HepG2 (cell line): ENCODE results near the gene BCL6. TPM values are rescaled to one million over a fixed set of nuclear protein-coding genes. Genes with fewer than 3 reads are reported as not detected.

Experiments
- ATAC-seq: fragments of 200-7000 bp; cut with Tn5 transposase; 3 replicates; pipeline ENCODE4 v1.9.1; 2020; ENCODE audit warnings: mild to moderate bottlenecking, moderate library complexity
- BruUV-seq: library from RNA; stranded (reverse); fragments of 400-500 nt; replicated peaks from 2 replicates; lab custom pipeline; 2021; lab: Mats Ljungman, UMichigan
- CTCF ChIA-PET: fragments of 300-600 bp; formaldehyde crosslinking; extraction: SDS; loops from one replicate; lab custom pipeline; 2021; ENCODE audit warnings: low total read pairs, inconsistent platforms, low intra/inter-chr PET ratio; lab: Yijun Ruan, JAX
- POLR2A ChIA-PET: fragments of 350-600 bp; sonication (Branson Sonifier 250); formaldehyde crosslinking; loops from one replicate; lab custom pipeline; 2020; ENCODE audit warnings: antibody characterized with exemption, inconsistent platforms; lab: Yijun Ruan, JAX
- DNase-seq: peaks from one replicate; pipeline ENCODE4 v3.0.0-alpha.2; 2015; ENCODE audit warnings: low spot score
- FAIRE-seq: peaks from 3 replicates; lab custom pipeline; 2011; peaks lifted over from hg19 to GRCh38; lab: Jason Lieb, UNC
- H2AFZ ChIP-seq: one replicate; pipeline ENCODE4 v1.6.1; 2011; ENCODE audit warnings: low read length, inconsistent platforms
- H3K27ac ChIP-seq: fragments of 300-600 bp; 3 replicates; pipeline ENCODE4 v1.8.0; 2011; ENCODE audit warnings: mixed run types, mild to moderate bottlenecking, mixed read lengths, low read length, inconsistent platforms; ENCODE audit not compliant: insufficient read depth; ENCODE audit errors: extremely low read length
- H3K27me3 ChIP-seq, 2 experiments: fragments of 200-600 bp in 1 of 2; 2 replicates in 1 of 2; 3 replicates in 1 of 2; pipeline versions ENCODE4 v1.6.0 to v1.8.0; 2011; ENCODE audit warnings: low read length in 2 of 2, mild to moderate bottlenecking in 2 of 2, moderate library complexity in 2 of 2, inconsistent platforms in 1 of 2; ENCODE audit not compliant: insufficient read depth in 2 of 2, control insufficient read depth in 1 of 2
- H3K36me3 ChIP-seq, 2 experiments: fragments of 200-600 bp in 1 of 2; replicated peaks in 1 of 2; 2 replicates in 1 of 2; 3 replicates in 1 of 2; pipeline versions ENCODE4 v1.5.1 to v1.8.0; 2011; ENCODE audit warnings: low read length in 2 of 2, inconsistent platforms in 1 of 2; ENCODE audit not compliant: insufficient read depth in 2 of 2, control insufficient read depth in 1 of 2
- H3K4me1 ChIP-seq: 2 replicates; pipeline ENCODE4 v1.5.1; 2012; ENCODE audit warnings: low read length, inconsistent platforms; ENCODE audit not compliant: insufficient read depth
- H3K4me2 ChIP-seq: 2 replicates; pipeline ENCODE4 v1.6.0; 2011; ENCODE audit warnings: low read depth, low read length, inconsistent platforms
- H3K4me3 ChIP-seq, 3 experiments: fragments of 200-600 bp in 1 of 3; sonication (generic), shearing (Covaris generic) in 1 of 3; replicated peaks in 1 of 3; 2 replicates each; pipeline ENCODE4 v1.5.1; 2011 to 2016; ENCODE audit warnings: low read length in 3 of 3, inconsistent platforms in 2 of 3, low read depth in 2 of 3, mild to moderate bottlenecking in 2 of 3, control low read depth in 1 of 3, mixed read lengths in 1 of 3; ENCODE audit not compliant: insufficient read depth in 1 of 3
- H3K79me2 ChIP-seq: one replicate; pipeline ENCODE4 v1.6.1; 2011; ENCODE audit warnings: low read length, inconsistent platforms; ENCODE audit not compliant: insufficient read depth
- H3K9ac ChIP-seq: 2 replicates; pipeline ENCODE4 v1.6.0; 2011; ENCODE audit warnings: mild to moderate bottlenecking, low read depth, low read length, inconsistent platforms; ENCODE audit not compliant: insufficient read depth
- H3K9me3 ChIP-seq: 2 replicates; pipeline ENCODE4 v1.5.1; 2012; ENCODE audit warnings: mild to moderate bottlenecking, low read length
- H4K20me1 ChIP-seq: 2 replicates; pipeline ENCODE4 v1.6.0; 2011; ENCODE audit warnings: inconsistent platforms, mild to moderate bottlenecking, low read length, moderate library complexity; ENCODE audit not compliant: insufficient read depth
- ATAD3A ChIP-seq: sonication (generic); formaldehyde crosslinking; IDR thresholded peaks from 2 replicates; pipeline ENCODE4 v1.4.0; 2020; ENCODE audit warnings: missing genetic modification reagents
- CREB1 ChIP-seq, 2 experiments: fragments of 450-650 bp in 1 of 2; IDR thresholded peaks; 2 replicates each; pipeline ENCODE4 v1.6.1; 2016 to 2017; ENCODE audit warnings: control low read depth in 1 of 2, mild to moderate bottlenecking in 1 of 2, missing compliant biosample characterization in 1 of 2, missing genetic modification characterization in 1 of 2
- DZIP1 ChIP-seq: sonication (generic); formaldehyde crosslinking; IDR thresholded peaks from 2 replicates; pipeline ENCODE4 v1.5.0; 2020; ENCODE audit warnings: mild to moderate bottlenecking, missing genetic modification reagents
- NCOA2 ChIP-seq: sonication (generic); formaldehyde crosslinking; IDR thresholded peaks from 2 replicates; pipeline ENCODE4 v1.8.0; 2022; ENCODE audit warnings: inconsistent platforms
- POGZ ChIP-seq: sonication (generic); formaldehyde crosslinking; IDR thresholded peaks from 2 replicates; pipeline ENCODE4 v1.4.0; 2020; ENCODE audit warnings: mild to moderate bottlenecking, missing genetic modification reagents
- SP1 ChIP-seq, 2 experiments: fragments of 450-650 bp in 1 of 2; sonication (generic) in 1 of 2; formaldehyde crosslinking in 1 of 2; IDR thresholded peaks; 2 replicates each; pipeline versions ENCODE4 v1.4.0 to v1.6.1; 2016 to 2020; ENCODE audit warnings: missing genetic modification reagents in 1 of 2
- WGBS: methylation state at CpG from one replicate; pipeline ENCODE4 v1.1.6; 2017; ENCODE audit warnings: low lambda C conversion rate; 5-methylcytosine and 5-hydroxymethylcytosine counted together
- in situ Hi-C: cut with HindIII; loops from 2 replicates; pipeline ENCODE4 v1.10.0; 2017; ENCODE audit warnings: low pct_unique_long_range_greater_than_20kb; ENCODE audit not compliant: extremely low pct_ligation_motif_present
- intact Hi-C: fragments of 100-400 bp; cut with micrococcal nuclease; formaldehyde crosslinking; loops from one replicate; pipeline ENCODE4 v1.10.0; 2022; ENCODE audit not compliant: unreplicated experiment
- polyA plus RNA-seq, 8 experiments: library from polyadenylated mRNA; depleted of rRNA in 3 of 8; stranded (reverse) in 7 of 8; unstranded in 1 of 8; fragments of >200 nt; fragmentation: Illumina TruSeq in 4 of 8; extraction: Trizol in 4 of 8; gene quantifications; 2 replicates each; pipeline versions ENCODE4 v1.2.1 to v1.2.3, GENCODE V29; 2011 to 2016; ENCODE audit warnings: low read depth in 4 of 8, missing spikeins in 1 of 8, mixed read lengths in 1 of 8; ENCODE audit not compliant: insufficient read depth in 1 of 8
- total RNA-seq, 5 experiments: library from RNA; depleted of rRNA; stranded (reverse); fragments of >200 nt; fragmentation: Illumina TruSeq; extraction: Trizol; gene quantifications; 2 replicates each; pipeline ENCODE4 v1.2.3, GENCODE V29; 2016; ENCODE audit warnings: low read depth in 1 of 5

The BCL6 gene
- total and polyA plus RNA-seq, 2 of the 13 experiments (the other 11 are each of a cell fraction or from before 2014, with no cell fraction given) = 21.2 to 53.7 TPM

GRCh38 chr3:187693431-187693830 is 51.8 kb downstream of the BCL6 start:
- H3K27ac ChIP-seq = no peak overlapping the region
- H3K4me3 ChIP-seq = no peak overlapping the region
- in situ Hi-C loops = no loop called here
- no peaks in the 10 kb centered on the region for H4K20me1 ChIP-seq
- no TSS peak for BruUV-seq
- no peak overlapping the region for H3K9ac ChIP-seq
- no peaks in the 10 kb centered on the region for H3K9me3 ChIP-seq
- DNase-seq = no peak
- CTCF ChIA-PET = interaction anchor here (0.7 kb wide), 1 partner anchor 507 kb away, joined by 4 read pairs; no protein-coding TSS in a partner anchor
- peaks cover 0 to 10% of the 10 kb centered on the region in 2 experiments; a peak in 2 of 5 replicates for H3K27me3 ChIP-seq
- FAIRE-seq = no peak
- ATAC-seq = no peak
- H3K36me3 ChIP-seq = no peaks in the 10 kb centered on the region
- H2AFZ ChIP-seq = no peak overlapping the region
- TF ChIP-seq POGZ (CRISPR knock-in tag) = no peak
- no peak for TF ChIP-seq ATAD3A (CRISPR knock-in tag)
- no peak for TF ChIP-seq NCOA2
- no peak for TF ChIP-seq DZIP1 (CRISPR knock-in tag)
- POLR2A ChIA-PET = no interaction called here
- H3K4me2 ChIP-seq = no peak overlapping the region
- intact Hi-C loops = no loop called here
- 56% methylated on average over 1 of the region's 1 CpG for WGBS
- no peaks in the 10 kb centered on the region for H3K4me1 ChIP-seq
- no peaks in the 10 kb centered on the region for H3K79me2 ChIP-seq

- Histone ChIP-seq H3K79me2 (no peaks in the 10 kb centered on the region), H3K36me3 (no peaks in the 10 kb centered on the region), H2AFZ (no peak overlapping the region), H3K4me3 (no peak overlapping the region), H3K4me1 (no peaks in the 10 kb centered on the region)
- no peak for ATAC-seq
- POLR2A ChIA-PET = no interaction called here
- DNase-seq = no peak
- peak; percentile 53 for TF ChIP-seq CREB1 (IDR thresholded peaks at IDR 0.05)
- no peak for TF ChIP-seq CREB1 (CRISPR knock-in tag; IDR thresholded peaks at IDR 0.05)
- TF ChIP-seq SP1 (IDR thresholded peaks at IDR 0.05) = no peak
- no peak for TF ChIP-seq SP1 (CRISPR knock-in tag; IDR thresholded peaks at IDR 0.05)
- TF ChIP-seq, all 625 proteins: peak for 1
- BruUV-seq = no TSS peak
- Histone ChIP-seq H4K20me1 (no peaks in the 10 kb centered on the region), H3K27ac (no peak overlapping the region), H3K9me3 (no peaks in the 10 kb centered on the region), H3K4me2 (no peak overlapping the region), H3K27me3 (peaks cover 0 to 2% of the 10 kb centered on the region in 2 experiments; a peak in 2 of 5 replicates), H3K9ac (no peak overlapping the region)
- WGBS = 4% methylated on average over 4 of the region's 4 CpGs
- intact Hi-C loops = no loop called here
- FAIRE-seq = no peak
- CTCF ChIA-PET = no interaction called here
- in situ Hi-C loops = no loop called here
Measured at GRCh38 chr3:187689984-187690383, 55.3 kb downstream of the BCL6 start.
